ENCODE measurements around the gene PCNX3. TPM values are rescaled to one million over a fixed set of nuclear protein-coding genes. Genes with fewer than 3 reads are reported as not detected.
A peak's percentile ranks its signal among the peaks of the same experiment; 100 is the strongest.

The PCNX3 gene
- total and polyA plus RNA-seq, 10 of the 15 experiments (the other 5 are each of a cell fraction or from before 2014, with no cell fraction given): 0.03 to 46.6 (median 8.4) TPM

DNA sequence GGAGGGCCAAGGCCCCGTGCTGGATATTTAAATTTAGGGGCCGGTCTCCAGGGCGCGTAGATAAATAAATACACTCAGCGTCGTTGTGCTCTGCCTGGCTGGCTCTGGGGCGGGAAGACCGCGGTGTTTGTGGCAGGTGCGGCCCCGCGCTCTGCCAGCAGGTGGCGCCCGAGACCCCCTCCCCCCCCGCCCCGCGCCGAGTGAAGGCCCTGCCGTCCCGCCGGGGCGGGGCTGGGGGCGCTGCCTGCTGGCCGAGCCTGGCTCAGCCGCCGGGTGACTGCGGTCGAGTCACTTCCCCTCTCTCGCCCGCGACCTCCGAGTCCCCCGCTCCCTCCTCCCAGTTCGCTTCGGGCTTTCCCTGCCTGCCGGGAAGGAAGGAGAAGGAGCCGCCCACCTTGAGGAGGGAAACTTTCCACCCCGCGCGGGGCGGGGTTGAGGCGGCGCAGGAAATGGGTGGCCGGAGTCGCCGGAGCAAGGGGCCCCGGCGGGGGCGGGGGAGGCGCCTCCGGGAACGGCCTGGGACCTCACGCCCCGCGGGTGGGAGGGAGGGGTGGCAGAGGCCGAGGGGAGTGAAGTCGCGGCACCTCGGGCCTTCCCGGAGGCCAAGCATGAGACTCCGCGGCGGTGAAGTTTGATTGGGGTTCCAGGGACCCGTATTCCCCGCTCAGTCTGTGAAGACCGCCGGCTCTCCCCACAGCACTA is 41.3 kb upstream of the PCNX3 start:
- Histone ChIP-seq H2AFZ (ENCODE audit: control insufficient read depth, low read depth, low read length) (peak overlapping the region; percentile 43), H3K9me3 (replicated peaks; ENCODE audit: control insufficient read depth, insufficient read depth, low read length) (no peaks in the 10 kb centered on the region), H3K4me3 (peak overlapping the region; percentile 97), H3K36me3 (ENCODE audit: control insufficient read depth in 2 of 2, insufficient read depth in 2 of 2, low read length in 1 of 2) (peaks cover 1 to 2% of the 10 kb centered on the region in 2 experiments; a peak in 3 of 4 replicates), H3K4me2 (ENCODE audit: control insufficient read depth, insufficient read depth) (peak overlapping the region; percentile 94), H3K4me1 (ENCODE audit: control insufficient read depth, insufficient read depth, low read length) (peaks cover 35% of the 10 kb centered on the region), H3K27me3 (replicated peaks in 1 of 2; ENCODE audit: control insufficient read depth in 2 of 2, insufficient read depth in 2 of 2, low read length in 1 of 2) (no peaks in the 10 kb centered on the region), H4K20me1 (ENCODE audit: control insufficient read depth, insufficient read depth) (no peaks in the 10 kb centered on the region; the same call in 1 of the 2 replicates), H3K9ac (ENCODE audit: control insufficient read depth, insufficient read depth, low read length) (peak overlapping the region; percentile 64), H3K27ac (ENCODE audit: control insufficient read depth, insufficient read depth) (peak overlapping the region; percentile 96), H3K79me2 (ENCODE audit: control insufficient read depth, insufficient read depth, low read length) (peaks cover 76% of the 10 kb centered on the region)
- WGBS (ENCODE audit: insufficient coverage, insufficient replicate concordance, low lambda C conversion rate, missing lambda C conversion rate): 2% methylated on average over 40 of the region's 67 CpGs
- POLR2A ChIA-PET: interaction anchor here (1.4 to 4.9 kb wide), 4 partner anchors 14 to 83 kb away, joined by 3 to 129 read pairs (median 38); no protein-coding TSS in a partner anchor
- DNase-seq (ENCODE audit: low read depth, low spot score): peak; percentile 82
- in situ Hi-C loops (cut with MboI) (no loop called here), intact Hi-C loops (cut with micrococcal nuclease; ENCODE audit: unreplicated experiment) (loop anchor here (1.0 to 5.0 kb wide), 4 partner anchors 14 to 157 kb away; partner anchors contain the start of gene PCNX3)
- peak; percentile 59 for ATAC-seq
- no TSS peak for BruUV-seq (replicated peaks)
- CTCF ChIA-PET: interaction anchor here (1.5 to 5.7 kb wide), 8 partner anchors 14 to 206 kb away, joined by 4 to 130 read pairs (median 31); partner anchors contain the start of gene PCNX3
- FAIRE-seq: peak; percentile 77
- RAD21 ChIA-PET (ENCODE audit: unreplicated experiment): interaction anchor here (0.9 to 6.1 kb wide), 4 partner anchors 13 to 89 kb away, joined by 4 to 132 read pairs (median 34); partner anchors contain the start of gene RELA
- SMC1A ChIA-PET (ENCODE audit: uncharacterized antibody, unreplicated experiment): interaction anchor here (0.6 to 4.2 kb wide), 4 partner anchors 14 to 158 kb away, joined by 3 to 93 read pairs (median 13); no protein-coding TSS in a partner anchor
- TF ChIP-seq, protein P1, sequence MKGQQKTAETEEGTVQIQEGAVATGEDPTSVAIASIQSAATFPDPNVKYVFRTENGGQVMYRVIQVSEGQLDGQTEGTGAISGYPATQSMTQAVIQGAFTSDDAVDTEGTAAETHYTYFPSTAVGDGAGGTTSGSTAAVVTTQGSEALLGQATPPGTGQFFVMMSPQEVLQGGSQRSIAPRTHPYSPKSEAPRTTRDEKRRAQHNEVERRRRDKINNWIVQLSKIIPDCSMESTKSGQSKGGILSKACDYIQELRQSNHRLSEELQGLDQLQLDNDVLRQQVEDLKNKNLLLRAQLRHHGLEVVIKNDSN (IDR thresholded peaks at IDR 0.05; ENCODE audit: borderline replicate concordance, extremely low read length, insufficient read depth, low read depth, low read length): no peak
- TF ChIP-seq BHLHE40 (IDR thresholded peaks at IDR 0.05; ENCODE audit: borderline replicate concordance in 1 of 2, low read depth in 2 of 2, low read length in 1 of 2): peak; percentile 80 to 92
- 0 out of 2 replicates have a peak, but pooled peaks have one; percentile 13 for TF ChIP-seq ATF7 (IDR thresholded peaks at IDR 0.05; ENCODE audit: low read depth)
- TF ChIP-seq POLR2AphosphoS5 (IDR thresholded peaks at IDR 0.05; ENCODE audit: low read length): no peak
- TF ChIP-seq NR2C2 (IDR thresholded peaks at IDR 0.05; ENCODE audit: borderline replicate concordance, control insufficient read depth, insufficient read length, low read depth): no peak
- TF ChIP-seq CBX5 (IDR thresholded peaks at IDR 0.05; ENCODE audit: low read depth): no peak
- TF ChIP-seq NFYB (IDR thresholded peaks at IDR 0.05; ENCODE audit: insufficient read depth, low read depth, low read length): no peak
- TF ChIP-seq JUND (IDR thresholded peaks at IDR 0.05; ENCODE audit: low read depth, low read length): no peak
- TF ChIP-seq NR2F1 (conservative IDR thresholded peaks at IDR 0.05): peak; percentile 89
- TF ChIP-seq RCOR1 (conservative IDR thresholded peaks at IDR 0.05; ENCODE audit: low read depth, low read length): no peak
- TF ChIP-seq, protein P2, sequence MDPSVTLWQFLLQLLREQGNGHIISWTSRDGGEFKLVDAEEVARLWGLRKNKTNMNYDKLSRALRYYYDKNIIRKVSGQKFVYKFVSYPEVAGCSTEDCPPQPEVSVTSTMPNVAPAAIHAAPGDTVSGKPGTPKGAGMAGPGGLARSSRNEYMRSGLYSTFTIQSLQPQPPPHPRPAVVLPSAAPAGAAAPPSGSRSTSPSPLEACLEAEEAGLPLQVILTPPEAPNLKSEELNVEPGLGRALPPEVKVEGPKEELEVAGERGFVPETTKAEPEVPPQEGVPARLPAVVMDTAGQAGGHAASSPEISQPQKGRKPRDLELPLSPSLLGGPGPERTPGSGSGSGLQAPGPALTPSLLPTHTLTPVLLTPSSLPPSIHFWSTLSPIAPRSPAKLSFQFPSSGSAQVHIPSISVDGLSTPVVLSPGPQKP (IDR thresholded peaks at IDR 0.05; ENCODE audit: low read depth, low read length): no peak
- TF ChIP-seq, protein P3, sequence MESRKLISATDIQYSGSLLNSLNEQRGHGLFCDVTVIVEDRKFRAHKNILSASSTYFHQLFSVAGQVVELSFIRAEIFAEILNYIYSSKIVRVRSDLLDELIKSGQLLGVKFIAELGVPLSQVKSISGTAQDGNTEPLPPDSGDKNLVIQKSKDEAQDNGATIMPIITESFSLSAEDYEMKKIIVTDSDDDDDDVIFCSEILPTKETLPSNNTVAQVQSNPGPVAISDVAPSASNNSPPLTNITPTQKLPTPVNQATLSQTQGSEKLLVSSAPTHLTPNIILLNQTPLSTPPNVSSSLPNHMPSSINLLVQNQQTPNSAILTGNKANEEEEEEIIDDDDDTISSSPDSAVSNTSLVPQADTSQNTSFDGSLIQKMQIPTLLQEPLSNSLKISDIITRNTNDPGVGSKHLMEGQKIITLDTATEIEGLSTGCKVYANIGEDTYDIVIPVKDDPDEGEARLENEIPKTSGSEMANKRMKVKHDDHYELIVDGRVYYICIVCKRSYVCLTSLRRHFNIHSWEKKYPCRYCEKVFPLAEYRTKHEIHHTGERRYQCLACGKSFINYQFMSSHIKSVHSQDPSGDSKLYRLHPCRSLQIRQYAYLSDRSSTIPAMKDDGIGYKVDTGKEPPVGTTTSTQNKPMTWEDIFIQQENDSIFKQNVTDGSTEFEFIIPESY (IDR thresholded peaks at IDR 0.05): no peak
- TF ChIP-seq ZNF622 (IDR thresholded peaks at IDR 0.05): no peak
- no peak for TF ChIP-seq STAT3 (IDR thresholded peaks at IDR 0.05; ENCODE audit: low read depth, low read length)
- no peak for TF ChIP-seq MTA3 (IDR thresholded peaks at IDR 0.05; ENCODE audit: borderline replicate concordance, low read length)
